Panc1 (cell line): ENCODE data around the gene OTOGL.

Experiments used
- POLR2AphosphoS5 ChIP-seq: IDR thresholded peaks from 2 replicates; pipeline ENCODE4 v1.6.1; 2012; ENCODE audit warnings: mild to moderate bottlenecking, low read depth, low read length, moderate library complexity
- SIN3A ChIP-seq: IDR thresholded peaks from 2 replicates; pipeline ENCODE4 v1.6.1; 2012; ENCODE audit warnings: low read depth, mild to moderate bottlenecking, low read length, moderate library complexity, borderline replicate concordance; ENCODE audit not compliant: insufficient read depth
- TCF7L2 ChIP-seq: IDR thresholded peaks from 2 replicates; pipeline ENCODE4 v1.6.1; 2011; ENCODE audit warnings: mild to moderate bottlenecking, low read depth, low read length, inconsistent platforms
- TF ChIP-seq, protein P1 (sequence below): fragments of 450-650 bp; IDR thresholded peaks from 2 replicates; pipeline ENCODE4 v1.5.1; 2017; ENCODE audit warnings: mild to moderate bottlenecking
- TF ChIP-seq, protein P2 (sequence below), 2 experiments: IDR thresholded peaks; 2 replicates each; pipeline ENCODE4 v1.6.1; 2011 to 2012; ENCODE audit warnings: low read depth in 2 of 2, control low read depth in 1 of 2, low read length in 1 of 2, mild to moderate bottlenecking in 1 of 2, moderate library complexity in 1 of 2; ENCODE audit not compliant: insufficient read depth in 1 of 2

DNA sequence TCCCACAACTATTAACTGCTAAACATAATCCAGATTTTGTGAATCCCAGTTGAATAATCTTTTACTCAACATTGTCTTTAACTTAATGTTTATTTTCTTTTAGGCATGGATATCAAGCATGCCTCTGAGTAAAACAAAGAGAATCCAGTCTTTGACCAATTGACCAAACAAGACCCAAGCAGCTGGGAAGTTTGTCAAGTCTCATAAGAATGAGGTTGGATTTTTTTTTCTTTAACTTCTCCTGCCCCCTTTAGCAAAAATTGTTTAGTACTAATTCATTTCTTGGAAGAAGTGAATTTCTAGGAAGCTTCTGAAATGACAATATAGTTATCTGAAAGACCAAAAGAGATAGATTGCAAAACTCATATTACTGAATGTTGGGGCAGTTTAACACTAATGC is 89.9 kb downstream of the OTOGL start:
- TF ChIP-seq, protein P1, sequence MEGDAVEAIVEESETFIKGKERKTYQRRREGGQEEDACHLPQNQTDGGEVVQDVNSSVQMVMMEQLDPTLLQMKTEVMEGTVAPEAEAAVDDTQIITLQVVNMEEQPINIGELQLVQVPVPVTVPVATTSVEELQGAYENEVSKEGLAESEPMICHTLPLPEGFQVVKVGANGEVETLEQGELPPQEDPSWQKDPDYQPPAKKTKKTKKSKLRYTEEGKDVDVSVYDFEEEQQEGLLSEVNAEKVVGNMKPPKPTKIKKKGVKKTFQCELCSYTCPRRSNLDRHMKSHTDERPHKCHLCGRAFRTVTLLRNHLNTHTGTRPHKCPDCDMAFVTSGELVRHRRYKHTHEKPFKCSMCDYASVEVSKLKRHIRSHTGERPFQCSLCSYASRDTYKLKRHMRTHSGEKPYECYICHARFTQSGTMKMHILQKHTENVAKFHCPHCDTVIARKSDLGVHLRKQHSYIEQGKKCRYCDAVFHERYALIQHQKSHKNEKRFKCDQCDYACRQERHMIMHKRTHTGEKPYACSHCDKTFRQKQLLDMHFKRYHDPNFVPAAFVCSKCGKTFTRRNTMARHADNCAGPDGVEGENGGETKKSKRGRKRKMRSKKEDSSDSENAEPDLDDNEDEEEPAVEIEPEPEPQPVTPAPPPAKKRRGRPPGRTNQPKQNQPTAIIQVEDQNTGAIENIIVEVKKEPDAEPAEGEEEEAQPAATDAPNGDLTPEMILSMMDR: no peak
- TF ChIP-seq SIN3A: no peak
- no peak for TF ChIP-seq TCF7L2
- no peak for TF ChIP-seq POLR2AphosphoS5
- TF ChIP-seq, protein P2, sequence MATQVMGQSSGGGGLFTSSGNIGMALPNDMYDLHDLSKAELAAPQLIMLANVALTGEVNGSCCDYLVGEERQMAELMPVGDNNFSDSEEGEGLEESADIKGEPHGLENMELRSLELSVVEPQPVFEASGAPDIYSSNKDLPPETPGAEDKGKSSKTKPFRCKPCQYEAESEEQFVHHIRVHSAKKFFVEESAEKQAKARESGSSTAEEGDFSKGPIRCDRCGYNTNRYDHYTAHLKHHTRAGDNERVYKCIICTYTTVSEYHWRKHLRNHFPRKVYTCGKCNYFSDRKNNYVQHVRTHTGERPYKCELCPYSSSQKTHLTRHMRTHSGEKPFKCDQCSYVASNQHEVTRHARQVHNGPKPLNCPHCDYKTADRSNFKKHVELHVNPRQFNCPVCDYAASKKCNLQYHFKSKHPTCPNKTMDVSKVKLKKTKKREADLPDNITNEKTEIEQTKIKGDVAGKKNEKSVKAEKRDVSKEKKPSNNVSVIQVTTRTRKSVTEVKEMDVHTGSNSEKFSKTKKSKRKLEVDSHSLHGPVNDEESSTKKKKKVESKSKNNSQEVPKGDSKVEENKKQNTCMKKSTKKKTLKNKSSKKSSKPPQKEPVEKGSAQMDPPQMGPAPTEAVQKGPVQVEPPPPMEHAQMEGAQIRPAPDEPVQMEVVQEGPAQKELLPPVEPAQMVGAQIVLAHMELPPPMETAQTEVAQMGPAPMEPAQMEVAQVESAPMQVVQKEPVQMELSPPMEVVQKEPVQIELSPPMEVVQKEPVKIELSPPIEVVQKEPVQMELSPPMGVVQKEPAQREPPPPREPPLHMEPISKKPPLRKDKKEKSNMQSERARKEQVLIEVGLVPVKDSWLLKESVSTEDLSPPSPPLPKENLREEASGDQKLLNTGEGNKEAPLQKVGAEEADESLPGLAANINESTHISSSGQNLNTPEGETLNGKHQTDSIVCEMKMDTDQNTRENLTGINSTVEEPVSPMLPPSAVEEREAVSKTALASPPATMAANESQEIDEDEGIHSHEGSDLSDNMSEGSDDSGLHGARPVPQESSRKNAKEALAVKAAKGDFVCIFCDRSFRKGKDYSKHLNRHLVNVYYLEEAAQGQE (IDR thresholded peaks at IDR 0.05; ENCODE audit: insufficient read depth in 1 of 2, low read depth in 2 of 2, low read length in 1 of 2): no peak
